ENCODE measurements around the gene CEPT1. TPM values are rescaled to one million over a fixed set of nuclear protein-coding genes. Genes with fewer than 3 reads are reported as not detected.
A peak's percentile ranks its signal among the peaks of the same experiment; 100 is the strongest.

CEPT1 gene
- total and polyA plus RNA-seq, 2 of the 13 experiments (the other 11 are each of a cell fraction or from before 2014, with no cell fraction given), result 35.7 to 48.2 TPM

- no peak for TF ChIP-seq MXD4 (CRISPR knock-in tag; IDR thresholded peaks at IDR 0.05)
- TF ChIP-seq, protein P1, sequence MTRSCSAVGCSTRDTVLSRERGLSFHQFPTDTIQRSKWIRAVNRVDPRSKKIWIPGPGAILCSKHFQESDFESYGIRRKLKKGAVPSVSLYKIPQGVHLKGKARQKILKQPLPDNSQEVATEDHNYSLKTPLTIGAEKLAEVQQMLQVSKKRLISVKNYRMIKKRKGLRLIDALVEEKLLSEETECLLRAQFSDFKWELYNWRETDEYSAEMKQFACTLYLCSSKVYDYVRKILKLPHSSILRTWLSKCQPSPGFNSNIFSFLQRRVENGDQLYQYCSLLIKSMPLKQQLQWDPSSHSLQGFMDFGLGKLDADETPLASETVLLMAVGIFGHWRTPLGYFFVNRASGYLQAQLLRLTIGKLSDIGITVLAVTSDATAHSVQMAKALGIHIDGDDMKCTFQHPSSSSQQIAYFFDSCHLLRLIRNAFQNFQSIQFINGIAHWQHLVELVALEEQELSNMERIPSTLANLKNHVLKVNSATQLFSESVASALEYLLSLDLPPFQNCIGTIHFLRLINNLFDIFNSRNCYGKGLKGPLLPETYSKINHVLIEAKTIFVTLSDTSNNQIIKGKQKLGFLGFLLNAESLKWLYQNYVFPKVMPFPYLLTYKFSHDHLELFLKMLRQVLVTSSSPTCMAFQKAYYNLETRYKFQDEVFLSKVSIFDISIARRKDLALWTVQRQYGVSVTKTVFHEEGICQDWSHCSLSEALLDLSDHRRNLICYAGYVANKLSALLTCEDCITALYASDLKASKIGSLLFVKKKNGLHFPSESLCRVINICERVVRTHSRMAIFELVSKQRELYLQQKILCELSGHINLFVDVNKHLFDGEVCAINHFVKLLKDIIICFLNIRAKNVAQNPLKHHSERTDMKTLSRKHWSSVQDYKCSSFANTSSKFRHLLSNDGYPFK (CRISPR knock-in tag; IDR thresholded peaks at IDR 0.05; ENCODE audit: borderline replicate concordance), result no peak
- TF ChIP-seq, protein P2, sequence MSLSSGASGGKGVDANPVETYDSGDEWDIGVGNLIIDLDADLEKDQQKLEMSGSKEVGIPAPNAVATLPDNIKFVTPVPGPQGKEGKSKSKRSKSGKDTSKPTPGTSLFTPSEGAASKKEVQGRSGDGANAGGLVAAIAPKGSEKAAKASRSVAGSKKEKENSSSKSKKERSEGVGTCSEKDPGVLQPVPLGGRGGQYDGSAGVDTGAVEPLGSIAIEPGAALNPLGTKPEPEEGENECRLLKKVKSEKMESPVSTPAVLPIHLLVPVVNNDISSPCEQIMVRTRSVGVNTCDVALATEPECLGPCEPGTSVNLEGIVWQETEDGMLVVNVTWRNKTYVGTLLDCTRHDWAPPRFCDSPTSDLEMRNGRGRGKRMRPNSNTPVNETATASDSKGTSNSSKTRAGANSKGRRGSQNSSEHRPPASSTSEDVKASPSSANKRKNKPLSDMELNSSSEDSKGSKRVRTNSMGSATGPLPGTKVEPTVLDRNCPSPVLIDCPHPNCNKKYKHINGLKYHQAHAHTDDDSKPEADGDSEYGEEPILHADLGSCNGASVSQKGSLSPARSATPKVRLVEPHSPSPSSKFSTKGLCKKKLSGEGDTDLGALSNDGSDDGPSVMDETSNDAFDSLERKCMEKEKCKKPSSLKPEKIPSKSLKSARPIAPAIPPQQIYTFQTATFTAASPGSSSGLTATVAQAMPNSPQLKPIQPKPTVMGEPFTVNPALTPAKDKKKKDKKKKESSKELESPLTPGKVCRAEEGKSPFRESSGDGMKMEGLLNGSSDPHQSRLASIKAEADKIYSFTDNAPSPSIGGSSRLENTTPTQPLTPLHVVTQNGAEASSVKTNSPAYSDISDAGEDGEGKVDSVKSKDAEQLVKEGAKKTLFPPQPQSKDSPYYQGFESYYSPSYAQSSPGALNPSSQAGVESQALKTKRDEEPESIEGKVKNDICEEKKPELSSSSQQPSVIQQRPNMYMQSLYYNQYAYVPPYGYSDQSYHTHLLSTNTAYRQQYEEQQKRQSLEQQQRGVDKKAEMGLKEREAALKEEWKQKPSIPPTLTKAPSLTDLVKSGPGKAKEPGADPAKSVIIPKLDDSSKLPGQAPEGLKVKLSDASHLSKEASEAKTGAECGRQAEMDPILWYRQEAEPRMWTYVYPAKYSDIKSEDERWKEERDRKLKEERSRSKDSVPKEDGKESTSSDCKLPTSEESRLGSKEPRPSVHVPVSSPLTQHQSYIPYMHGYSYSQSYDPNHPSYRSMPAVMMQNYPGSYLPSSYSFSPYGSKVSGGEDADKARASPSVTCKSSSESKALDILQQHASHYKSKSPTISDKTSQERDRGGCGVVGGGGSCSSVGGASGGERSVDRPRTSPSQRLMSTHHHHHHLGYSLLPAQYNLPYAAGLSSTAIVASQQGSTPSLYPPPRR (CRISPR knock-in tag; IDR thresholded peaks at IDR 0.05; ENCODE audit: borderline replicate concordance), result no peak
- TF ChIP-seq ZNF124 (CRISPR knock-in tag; IDR thresholded peaks at IDR 0.05), result no peak
- no peak for TF ChIP-seq ZNF597 (CRISPR knock-in tag; IDR thresholded peaks at IDR 0.05)
- TF ChIP-seq NFRKB (IDR thresholded peaks at IDR 0.05), result no peak
- no peak for TF ChIP-seq ZFP62 (CRISPR knock-in tag; IDR thresholded peaks at IDR 0.05)
- peak; percentile 57 for TF ChIP-seq PHF20 (CRISPR knock-in tag; IDR thresholded peaks at IDR 0.05)
- TF ChIP-seq ZNF543 (CRISPR knock-in tag; IDR thresholded peaks at IDR 0.05), result no peak
- TF ChIP-seq KLF6 (CRISPR knock-in tag; IDR thresholded peaks at IDR 0.05), result no peak
- TF ChIP-seq ZNF775 (CRISPR knock-in tag; IDR thresholded peaks at IDR 0.05; ENCODE audit: borderline replicate concordance), result no peak
- TF ChIP-seq ETS1 (CRISPR knock-in tag; IDR thresholded peaks at IDR 0.05), result no peak
- TF ChIP-seq STAG1 (CRISPR knock-in tag; IDR thresholded peaks at IDR 0.05), result no peak
- TF ChIP-seq ZNF777 (CRISPR knock-in tag; IDR thresholded peaks at IDR 0.05), result no peak
- no peak for TF ChIP-seq ETV6 (CRISPR knock-in tag; conservative IDR thresholded peaks at IDR 0.05)
- TF ChIP-seq, protein P3, sequence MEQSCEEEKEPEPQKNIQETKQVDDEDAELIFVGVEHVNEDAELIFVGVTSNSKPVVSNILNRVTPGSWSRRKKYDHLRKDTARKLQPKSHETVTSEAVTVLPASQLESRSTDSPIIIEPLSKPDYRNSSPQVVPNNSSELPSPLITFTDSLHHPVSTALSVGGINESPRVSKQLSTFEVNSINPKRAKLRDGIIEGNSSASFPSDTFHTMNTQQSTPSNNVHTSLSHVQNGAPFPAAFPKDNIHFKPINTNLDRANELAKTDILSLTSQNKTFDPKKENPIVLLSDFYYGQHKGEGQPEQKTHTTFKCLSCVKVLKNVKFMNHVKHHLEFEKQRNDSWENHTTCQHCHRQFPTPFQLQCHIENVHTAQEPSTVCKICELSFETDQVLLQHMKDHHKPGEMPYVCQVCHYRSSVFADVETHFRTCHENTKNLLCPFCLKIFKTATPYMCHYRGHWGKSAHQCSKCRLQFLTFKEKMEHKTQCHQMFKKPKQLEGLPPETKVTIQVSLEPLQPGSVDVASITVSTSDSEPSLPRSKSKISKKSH (CRISPR knock-in tag; IDR thresholded peaks at IDR 0.05; ENCODE audit: borderline replicate concordance), result no peak
- TF ChIP-seq ZBTB1 (CRISPR knock-in tag; IDR thresholded peaks at IDR 0.05; ENCODE audit: borderline replicate concordance), result no peak
- TF ChIP-seq SP140L (CRISPR knock-in tag; IDR thresholded peaks at IDR 0.05; ENCODE audit: borderline replicate concordance), result no peak
Measured at GRCh38 chr1:111110197-111110899, 29.7 kb upstream of the CEPT1 start (continued).

Measured in HepG2 (cell line).